Islet of Langerhans (tissue), 1 donor: Measurements from ENCODE around the gene PLD4.
"Not testable (repeated sequence)": the region's sequence is repeated elsewhere in the genome, so short reads cannot be mapped to it uniquely, and the experiment has no call there.

Experiments used
- FAIRE-seq: peaks from one replicate; lab custom pipeline; 2011; peaks lifted over from hg19 to GRCh38; lab: Jason Lieb, UNC

PLD4 gene, protein sequence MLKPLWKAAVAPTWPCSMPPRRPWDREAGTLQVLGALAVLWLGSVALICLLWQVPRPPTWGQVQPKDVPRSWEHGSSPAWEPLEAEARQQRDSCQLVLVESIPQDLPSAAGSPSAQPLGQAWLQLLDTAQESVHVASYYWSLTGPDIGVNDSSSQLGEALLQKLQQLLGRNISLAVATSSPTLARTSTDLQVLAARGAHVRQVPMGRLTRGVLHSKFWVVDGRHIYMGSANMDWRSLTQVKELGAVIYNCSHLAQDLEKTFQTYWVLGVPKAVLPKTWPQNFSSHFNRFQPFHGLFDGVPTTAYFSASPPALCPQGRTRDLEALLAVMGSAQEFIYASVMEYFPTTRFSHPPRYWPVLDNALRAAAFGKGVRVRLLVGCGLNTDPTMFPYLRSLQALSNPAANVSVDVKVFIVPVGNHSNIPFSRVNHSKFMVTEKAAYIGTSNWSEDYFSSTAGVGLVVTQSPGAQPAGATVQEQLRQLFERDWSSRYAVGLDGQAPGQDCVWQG

DNA sequence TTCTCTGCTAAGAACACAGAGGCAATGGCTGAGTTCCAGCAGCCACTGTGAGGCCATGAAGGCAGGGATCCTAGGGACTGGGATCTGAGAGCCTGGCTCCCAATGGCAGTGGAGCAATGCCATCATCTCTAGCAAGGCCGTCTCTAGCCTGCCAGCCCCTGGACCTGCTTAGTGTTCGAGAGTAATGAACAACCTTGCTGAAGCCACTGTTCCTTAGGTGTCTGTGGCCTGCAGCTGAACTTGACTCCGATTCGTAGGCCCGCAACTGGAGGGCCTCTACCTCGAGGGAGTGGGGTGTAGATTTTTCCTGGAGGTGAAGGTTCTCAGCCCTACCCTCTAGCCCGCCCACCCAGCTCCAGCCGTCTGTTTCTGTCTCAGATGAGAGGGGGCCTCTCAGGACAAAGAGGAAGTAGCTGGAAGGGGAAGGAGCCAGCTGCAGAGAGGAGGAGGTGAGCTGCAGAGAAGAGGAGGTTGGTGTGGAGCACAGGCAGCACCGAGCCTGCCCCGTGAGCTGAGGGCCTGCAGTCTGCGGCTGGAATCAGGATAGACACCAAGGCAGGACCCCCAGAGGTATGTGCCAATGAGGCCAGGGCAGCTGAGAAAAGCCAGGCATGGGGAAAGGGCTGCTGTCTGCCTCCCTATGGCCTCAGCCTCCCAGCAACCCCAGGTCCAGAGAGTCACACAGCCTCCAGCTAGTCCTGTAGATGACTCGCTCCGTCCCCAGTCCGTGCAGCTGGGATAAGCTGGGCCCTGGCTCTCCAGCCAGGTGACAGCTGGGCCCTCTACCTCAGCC, at the start of gene PLD4:
TSS of gene PLD4 (plus strand) at position 459 of the 793 bp plus-strand sequence. CDS start 2,262 bp downstream, outside the sequence.
- FAIRE-seq = no peak

DNA sequence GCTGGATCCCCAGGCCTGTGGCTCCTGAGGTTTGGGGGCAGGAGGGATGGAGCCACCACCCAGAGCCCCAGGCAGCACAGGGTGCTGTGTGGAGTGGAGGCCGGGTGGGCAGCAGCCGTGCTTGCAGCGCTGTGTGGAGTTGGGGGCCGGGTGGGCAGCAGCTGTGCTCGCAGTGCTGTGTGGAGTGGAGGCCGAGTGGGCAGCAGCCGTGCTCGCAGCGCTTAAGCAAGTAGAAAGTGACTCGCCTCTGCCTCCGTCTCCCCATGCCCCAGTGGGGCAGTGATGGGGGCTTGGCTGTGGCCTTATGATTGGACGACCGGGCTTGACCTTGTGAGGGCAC, 49.3 kb upstream of the PLD4 start:
- no peak for FAIRE-seq

DNA sequence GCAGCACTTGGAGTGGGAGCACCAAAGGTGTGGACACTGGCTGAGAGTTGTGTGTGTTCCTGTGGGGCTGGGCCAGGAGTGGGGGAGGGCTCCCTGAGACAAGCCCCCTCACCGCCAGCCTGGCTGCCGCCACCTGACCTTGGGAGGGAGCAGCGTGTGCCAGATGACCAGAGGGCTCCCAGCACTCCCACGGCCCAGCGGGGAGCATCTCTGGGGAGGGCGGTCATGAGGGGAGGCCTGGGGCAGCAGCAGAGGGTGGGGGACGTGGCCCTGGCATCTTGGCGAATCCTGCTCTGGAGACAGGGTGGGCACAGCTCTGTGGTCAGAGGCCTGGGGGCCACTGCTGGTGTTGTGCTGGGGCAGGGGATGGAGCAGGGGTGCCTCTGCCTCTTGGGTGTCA, 48.9 kb upstream of the PLD4 start:
- FAIRE-seq = no peak

DNA sequence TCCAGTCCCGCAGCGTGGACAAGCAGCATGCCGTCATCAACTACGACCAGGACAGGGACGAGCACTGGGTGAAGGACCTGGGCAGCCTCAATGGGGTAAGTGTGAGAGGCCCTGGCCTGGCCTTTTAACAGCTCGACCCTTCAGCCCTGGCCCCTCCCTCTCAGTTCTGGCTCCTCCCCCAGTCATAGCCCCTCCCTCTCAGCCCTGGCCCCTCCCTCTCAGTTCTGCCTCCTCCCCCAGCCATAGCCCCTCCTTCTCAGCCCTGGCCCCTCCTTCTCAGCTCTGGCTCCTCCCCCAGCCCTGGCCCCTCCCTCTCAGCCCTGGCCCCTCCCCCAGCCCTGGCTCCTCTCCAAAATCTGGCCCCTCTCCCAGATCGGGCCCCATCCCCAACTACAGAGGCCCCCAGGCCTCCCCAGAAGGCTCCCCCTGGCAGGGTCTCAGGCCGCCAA, 48.4 kb upstream of the PLD4 start:
- FAIRE-seq = no peak

DNA sequence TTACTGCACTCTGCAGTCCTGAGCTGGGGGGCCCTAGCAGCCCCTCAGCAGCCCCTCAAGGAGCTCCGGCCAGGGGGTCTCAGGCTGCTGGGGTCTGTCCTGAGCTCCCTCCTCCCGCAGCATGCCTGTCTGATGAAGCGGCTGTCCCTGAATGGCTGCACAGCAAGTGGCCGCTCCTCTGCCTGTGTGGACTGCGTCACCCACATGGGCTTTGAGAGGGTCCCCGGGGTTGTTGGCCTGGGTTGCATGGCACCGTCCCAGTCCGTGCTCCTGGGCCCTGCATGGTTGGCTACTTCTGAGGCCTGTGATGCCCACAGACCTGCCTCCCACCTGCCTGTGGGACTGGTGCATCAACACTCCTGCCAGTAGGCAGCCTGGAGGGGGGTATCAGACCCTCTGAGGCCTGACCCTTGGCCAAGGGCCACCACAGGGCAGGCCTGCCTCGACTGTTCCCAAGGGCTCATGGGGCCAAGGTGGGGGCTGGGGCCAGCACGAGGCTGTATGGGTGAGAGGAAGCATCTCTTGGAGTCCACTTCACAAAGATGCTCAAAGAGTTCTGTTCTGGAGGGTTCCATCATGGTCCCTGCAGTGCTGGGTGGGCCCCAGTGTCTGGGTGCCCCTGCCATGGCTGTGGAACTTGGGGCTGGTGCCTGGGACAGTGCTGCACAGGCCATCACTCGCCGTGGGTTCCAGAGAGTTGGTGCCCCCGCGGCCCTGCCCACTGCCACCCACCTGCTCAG, 47.4 kb upstream of the PLD4 start:
- no peak for FAIRE-seq

DNA sequence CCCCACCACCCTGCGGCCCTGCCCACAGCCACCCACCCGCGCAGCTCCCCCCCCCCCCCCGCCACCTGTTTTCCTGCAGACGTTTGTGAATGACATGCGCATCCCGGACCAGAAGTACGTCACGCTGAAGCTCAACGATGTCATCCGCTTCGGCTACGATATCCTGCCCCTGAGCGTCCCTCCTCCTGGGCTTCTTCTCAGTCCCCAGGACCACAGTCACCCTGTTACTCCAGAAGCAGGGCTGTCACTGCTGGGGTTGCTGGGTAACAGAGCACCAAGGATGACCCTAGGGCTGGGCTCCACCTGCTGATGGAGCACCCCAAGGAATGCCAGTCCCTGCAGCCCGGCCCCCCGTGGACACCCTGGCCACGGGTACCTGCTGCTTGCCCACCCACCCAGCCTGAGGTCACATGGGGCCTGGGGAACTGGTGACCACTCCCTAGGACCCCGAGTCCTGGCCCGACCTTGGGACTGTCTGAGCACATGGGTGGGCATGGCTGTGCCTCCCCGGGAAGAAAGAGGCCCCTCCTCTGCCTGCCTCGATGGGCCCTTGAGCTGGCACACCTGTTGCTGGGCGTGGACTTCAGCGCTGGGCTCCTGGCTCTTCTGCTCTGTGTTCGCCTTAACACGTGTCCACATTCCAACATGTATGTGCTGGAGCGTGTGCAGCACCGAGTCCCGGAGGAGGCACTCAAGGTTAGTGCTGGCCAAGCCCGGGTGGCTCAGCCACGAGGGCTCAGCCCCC, 46.7 kb upstream of the PLD4 start:
- FAIRE-seq = no peak

DNA sequence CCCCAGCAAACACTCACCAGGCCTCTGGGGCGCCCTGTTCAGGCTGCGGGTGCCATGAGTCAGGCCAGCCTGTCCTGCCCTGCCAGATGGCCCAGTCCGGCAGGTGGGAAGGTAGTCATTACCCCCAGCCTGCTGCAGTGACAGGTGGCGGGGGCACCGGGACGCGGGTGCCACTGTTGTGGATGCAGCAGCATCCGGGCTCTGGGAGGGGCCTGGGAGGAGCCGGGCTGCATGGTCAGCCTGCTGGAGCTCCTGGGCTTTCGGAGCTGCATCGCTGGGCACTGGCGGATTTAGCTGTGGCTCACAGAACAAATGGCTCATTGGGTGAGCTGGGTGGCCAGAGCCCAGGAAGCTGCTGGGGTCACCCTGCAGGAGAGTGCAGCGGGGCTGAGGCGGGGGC, 46.1 kb upstream of the PLD4 start:
- FAIRE-seq = no peak

DNA sequence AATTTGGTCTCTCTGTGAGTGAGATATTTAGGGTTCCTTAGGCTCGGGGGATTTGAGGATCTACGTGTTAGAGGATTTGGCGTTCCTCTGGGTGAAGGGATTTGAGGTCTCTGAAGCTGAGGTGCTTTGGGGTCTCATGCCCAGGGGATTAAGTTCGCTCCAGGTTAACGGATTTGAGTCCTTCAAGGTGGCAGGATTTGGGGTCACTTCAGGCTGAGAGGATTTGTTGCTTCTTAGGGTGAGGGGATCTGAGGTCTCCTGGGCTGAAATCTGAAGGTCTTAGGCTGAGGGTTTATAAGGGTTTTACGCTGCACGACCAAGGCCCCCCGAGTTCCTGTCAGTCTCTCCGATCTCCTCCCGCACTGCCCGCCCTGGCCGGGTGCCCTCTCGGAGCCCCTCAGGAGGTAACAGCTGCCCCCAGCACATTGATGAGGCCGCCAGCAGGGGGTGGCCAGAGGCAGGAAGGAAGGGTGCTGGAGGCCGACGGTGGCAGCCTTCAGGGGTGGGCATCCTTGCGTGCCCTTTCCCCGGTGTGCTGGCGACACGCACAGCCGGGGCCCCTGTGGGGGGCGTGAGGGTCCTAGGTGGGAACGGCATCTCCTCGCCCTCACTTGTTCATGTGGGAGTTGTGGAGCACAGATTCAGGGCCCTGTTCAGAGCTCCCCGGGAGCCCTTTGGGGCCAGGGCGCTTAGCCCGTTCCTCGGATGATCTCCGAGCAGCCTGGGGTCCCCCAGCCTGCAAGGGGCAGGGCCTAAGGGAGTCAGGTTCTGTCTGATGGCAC, 45.3 kb upstream of the PLD4 start:
- FAIRE-seq = no peak

DNA sequence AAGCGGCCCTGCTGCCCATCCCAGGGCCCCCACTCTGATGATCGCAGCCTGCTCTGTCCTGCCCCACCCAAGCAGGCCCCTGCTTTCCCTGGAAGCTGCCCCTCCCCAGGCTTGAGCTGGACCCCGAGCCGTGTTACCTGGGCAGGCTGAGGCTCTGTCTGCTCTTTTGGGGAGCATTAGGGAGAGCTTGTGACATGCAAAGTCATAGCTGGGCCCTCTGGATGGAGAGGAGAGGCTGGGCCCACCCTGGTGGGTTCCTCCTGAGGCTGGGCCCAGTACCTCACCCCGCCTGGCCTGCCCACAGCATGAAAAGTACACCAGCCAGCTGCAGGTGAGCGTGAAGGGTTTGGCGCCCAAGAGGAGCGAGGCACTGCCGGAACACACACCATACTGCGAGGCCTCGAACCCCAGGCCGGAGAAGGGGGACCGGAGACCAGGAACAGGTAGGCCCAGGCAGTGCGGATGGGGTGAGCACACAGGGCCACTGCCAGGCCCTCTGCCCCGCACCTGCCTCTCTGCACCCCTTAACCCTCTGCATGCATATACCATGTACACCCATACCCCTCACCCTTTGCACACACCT, 44.6 kb upstream of the PLD4 start:
- no peak for FAIRE-seq

DNA sequence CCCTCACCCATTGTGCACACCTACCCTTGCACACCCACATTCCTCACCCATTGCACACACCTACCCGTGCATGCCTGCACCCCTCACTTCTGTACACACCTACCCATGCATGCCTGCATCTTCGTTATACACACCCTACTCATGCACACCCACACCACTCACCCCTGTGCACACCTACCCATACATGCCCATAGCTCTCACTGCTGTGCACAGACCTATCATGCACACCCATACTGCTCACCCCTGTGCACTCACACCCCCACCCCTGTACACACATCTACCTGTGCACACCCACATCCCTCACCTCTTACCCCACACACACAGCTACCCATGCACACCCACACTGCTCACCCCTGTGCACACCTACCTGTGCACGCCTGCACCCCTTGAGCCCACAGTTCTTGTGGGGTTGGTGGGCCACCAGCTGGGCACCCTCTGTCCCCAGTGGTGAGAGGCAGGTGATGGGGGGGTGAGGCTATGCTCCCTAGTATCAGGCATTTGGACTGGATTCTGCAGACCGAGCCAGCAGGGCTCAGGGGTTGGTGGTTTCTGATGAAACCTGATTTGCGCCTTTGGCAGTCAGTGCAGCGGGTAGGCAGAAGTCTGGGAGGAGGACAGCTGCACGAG, 44.0 kb upstream of the PLD4 start:
- FAIRE-seq = no peak

DNA sequence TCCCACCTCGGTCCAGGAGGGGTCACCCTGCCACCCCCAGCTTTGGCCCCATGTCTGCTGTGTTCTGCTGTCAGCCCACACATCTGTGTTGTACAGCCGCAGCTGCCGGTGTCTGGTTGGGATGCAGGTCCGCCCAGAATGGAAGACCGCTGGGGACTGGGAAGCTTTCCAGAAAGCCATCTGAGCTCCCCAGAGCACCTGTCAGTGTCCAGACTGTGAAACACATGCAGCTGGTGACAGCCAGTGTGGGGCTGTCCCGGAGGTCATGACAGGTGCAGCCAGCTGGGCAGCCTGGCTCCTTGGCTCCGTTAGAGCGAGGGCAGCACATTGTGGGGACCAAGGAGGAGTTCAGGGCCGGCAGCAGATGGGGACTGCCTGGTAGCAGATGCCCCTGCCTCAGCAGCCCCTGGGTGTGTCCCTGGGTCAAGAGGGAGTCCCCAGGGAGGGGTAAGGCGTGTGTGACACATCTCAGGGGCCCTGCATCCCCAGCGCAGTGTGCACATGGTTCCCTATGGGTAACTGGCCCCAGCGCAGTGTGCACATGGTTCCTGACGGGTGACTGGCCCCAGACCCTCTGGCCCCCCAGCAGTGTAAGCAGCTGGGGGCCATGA, 43.2 kb upstream of the PLD4 start:
- no peak for FAIRE-seq

DNA sequence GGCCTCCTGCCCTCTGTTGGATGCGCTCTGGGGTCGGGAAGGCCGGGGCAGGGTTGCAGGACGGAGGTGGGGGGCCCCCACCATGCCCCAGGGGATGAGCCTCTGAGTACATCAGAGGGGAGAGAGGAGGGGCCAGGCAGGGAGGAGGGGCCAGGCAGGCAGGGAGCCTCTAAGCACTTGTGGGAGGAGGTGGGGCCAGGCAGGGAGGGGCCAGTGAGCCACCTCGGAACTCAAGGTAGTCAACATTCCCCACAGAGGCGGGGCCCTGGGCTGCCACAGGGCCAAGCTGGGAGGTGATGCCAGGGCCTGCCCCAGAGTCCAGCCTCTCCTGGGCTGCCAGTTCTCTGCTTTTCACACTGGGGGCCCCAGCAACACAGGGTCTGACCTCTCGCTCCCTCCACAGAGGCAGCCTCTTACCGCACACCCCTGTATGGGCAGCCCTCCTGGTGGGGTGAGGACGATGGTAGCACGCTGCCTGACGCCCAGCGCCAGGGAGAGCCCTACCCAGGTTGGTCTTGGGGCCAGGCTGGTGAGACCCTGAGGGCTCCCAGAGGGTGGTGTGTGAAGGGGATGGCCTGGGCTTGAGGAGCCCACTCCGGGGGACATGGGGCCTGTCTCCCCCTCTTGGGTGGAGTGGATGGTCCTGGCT, 42.2 kb upstream of the PLD4 start:
- FAIRE-seq = no peak

DNA sequence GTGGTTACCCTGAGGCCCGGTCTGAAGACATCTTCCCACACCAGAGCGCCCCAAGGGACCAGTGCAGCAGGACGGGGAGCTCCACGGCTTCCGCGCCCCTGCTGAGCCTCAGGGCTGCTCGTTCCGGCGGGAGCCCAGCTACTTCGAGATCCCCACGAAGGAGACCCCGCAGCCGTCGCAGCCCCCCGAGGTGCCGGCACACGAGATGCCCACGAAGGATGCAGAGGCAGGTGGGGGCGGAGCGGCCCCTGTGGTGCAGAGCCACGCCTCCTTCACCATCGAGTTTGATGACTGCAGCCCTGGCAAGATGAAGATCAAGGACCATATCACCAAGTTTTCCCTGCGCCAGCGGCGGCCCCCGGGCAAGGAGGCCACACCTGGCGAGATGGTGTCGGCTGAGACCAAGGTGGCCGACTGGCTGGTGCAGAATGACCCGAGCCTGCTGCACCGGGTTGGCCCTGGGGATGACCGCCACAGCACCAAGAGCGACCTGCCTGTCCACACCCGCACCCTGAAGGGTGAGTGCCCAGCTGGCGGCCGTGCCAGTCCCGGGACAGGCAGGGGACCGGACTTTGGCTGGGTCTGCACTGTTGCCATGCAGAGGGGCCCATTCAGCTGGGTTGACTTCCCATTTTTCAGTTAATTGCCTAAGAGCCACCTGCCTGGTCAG, 41.6 kb upstream of the PLD4 start:
- no peak for FAIRE-seq

DNA sequence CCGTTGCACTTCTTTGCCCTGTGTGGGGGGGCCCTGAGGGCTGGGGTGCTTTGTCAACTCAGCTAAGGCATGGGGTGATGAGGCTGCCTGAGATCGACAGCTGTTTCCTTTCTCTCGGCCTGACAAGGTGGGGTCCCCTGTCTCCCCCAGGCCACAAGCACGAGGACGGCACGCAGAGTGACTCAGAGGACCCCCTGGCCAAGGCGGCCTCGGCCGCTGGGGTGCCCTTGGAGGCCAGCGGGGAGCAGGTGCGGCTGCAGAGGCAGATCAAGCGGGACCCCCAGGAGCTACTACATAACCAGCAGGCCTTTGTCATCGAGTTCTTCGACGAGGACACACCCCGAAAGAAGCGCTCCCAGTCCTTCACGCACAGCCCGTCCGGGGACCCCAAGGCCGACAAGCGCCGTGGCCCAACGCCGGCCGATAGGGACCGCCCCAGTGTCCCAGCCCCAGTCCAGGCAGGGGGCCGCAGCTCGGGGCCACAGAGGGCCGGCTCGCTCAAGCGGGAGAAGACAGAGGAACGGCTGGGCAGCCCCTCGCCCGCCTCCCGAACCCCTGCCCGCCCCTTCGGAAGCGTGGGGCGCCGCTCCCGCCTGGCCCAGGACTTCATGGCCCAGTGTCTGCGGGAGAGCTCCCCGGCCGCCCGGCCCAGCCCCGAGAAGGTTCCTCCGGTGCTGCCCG, 40.9 kb upstream of the PLD4 start:
- no peak for FAIRE-seq

DNA sequence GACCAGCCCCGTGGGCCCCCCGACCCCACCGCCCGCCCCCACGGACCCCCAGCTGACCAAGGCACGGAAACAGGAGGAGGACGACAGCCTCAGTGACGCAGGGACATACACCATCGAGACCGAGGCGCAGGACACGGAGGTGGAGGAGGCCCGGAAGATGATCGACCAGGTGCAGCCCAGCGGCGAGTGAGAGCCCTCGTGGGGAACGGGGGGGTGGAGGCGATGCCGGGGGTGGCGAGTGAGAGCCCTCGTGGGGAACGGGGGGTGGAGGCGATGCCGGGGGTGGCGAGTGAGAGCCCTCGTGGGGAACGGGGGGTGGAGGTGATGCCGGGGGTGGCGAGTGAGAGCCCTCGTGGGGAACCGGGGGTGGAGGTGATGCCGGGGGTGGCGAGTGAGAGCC, 40.3 kb upstream of the PLD4 start:
- FAIRE-seq = not testable (repeated sequence)

DNA sequence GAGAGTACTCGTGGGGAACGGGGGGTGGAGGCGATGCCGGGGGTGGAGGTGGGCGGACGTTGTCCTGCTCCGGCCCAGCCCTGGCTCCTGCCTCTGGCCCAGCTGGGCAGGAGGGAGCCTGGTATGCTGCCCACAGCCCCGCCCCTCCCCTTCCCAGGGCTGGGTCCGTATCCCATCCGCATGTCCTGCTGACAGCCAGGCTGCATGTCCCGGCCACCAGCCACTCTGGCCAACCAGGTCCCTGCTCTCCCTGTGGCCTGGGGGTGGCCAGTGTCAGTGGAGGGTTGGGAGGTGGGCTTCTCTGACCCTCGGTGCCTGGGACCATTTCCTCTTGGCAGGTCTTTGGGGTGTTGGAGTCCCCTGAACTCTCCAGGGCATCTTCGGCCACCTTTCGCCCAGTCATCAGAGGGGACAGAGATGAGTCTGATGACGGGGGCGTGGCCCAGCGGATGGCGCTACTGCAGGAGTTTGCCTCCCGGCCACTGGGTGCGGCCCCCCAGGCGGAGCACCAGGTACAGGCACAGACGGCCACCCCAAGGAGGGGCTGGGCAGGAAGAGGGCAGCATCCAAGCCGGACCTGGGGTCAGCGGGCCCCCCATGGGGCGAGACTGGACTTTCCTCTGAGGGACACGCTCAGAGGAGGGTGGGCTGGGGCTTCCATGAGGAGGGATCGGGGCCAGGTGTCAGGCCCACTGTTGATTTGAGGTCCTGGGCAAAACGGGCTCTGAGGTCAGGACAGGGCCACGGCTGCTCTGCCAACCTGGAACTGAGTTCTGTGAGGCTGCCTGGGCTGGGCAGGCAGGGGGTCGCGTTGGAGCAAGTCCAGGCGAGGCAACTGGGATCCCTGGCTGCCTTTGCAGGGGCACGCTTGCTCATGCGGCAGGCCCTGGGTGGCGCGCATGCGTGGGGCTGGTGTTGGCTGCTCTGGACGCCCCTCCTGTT, 39.4 kb upstream of the PLD4 start:
- no peak for FAIRE-seq
